ENCODE data around the gene HECTD3.

Gene HECTD3

GRCh38 chr1:45010855-45011811, at the start of gene HECTD3:
Gene HECTD3 (minus strand): TSS chr1:45011324. CDS start chr1:45011257, 67 bp downstream.
- H3K4me3 ChIP-seq (ENCODE audit: control insufficient read depth, low read depth, low read length), result peak within 1 kb of the TSS; percentile 92
- no peak for DNase-seq (ENCODE audit: low read depth)
- TF ChIP-seq CTCF (IDR thresholded peaks at IDR 0.05; ENCODE audit: control insufficient read depth, insufficient read depth, low read depth, low read length, missing control alignments), result no peak

GRCh38 chr1:45059829-45060228, 48.7 kb upstream of the HECTD3 start:
- no peak for DNase-seq (ENCODE audit: low read depth)
- no peak overlapping the region for H3K4me3 ChIP-seq (ENCODE audit: control insufficient read depth, low read depth, low read length)
- no peak for TF ChIP-seq CTCF (IDR thresholded peaks at IDR 0.05; ENCODE audit: control insufficient read depth, insufficient read depth, low read depth, low read length, missing control alignments)

- TF ChIP-seq CTCF (IDR thresholded peaks at IDR 0.05; ENCODE audit: control insufficient read depth, insufficient read depth, low read depth, low read length, missing control alignments), result no peak
- no peak for DNase-seq (ENCODE audit: low read depth)
- no peak overlapping the region for H3K4me3 ChIP-seq (ENCODE audit: control insufficient read depth, low read depth, low read length)
Measured at GRCh38 chr1:45057542-45057941, 46.4 kb upstream of the HECTD3 start.

- no peak for TF ChIP-seq CTCF (IDR thresholded peaks at IDR 0.05; ENCODE audit: control insufficient read depth, insufficient read depth, low read depth, low read length, missing control alignments)
- H3K4me3 ChIP-seq (ENCODE audit: control insufficient read depth, low read depth, low read length), result no peak overlapping the region
- DNase-seq (ENCODE audit: low read depth), result no peak
Measured at GRCh38 chr1:45051005-45051772, 40.1 kb upstream of the HECTD3 start.

GRCh38 chr1:45047032-45047431, 35.9 kb upstream of the HECTD3 start:
- H3K4me3 ChIP-seq (ENCODE audit: control insufficient read depth, low read depth, low read length), result no peak overlapping the region
- TF ChIP-seq CTCF (IDR thresholded peaks at IDR 0.05; ENCODE audit: control insufficient read depth, insufficient read depth, low read depth, low read length, missing control alignments), result no peak
- DNase-seq (ENCODE audit: low read depth), result no peak

GRCh38 chr1:45044916-45045315, 33.8 kb upstream of the HECTD3 start:
- no peak for TF ChIP-seq CTCF (IDR thresholded peaks at IDR 0.05; ENCODE audit: control insufficient read depth, insufficient read depth, low read depth, low read length, missing control alignments)
- DNase-seq (ENCODE audit: low read depth), result no peak
- no peak overlapping the region for H3K4me3 ChIP-seq (ENCODE audit: control insufficient read depth, low read depth, low read length)

Data from AG09309 (cell line).